HepG2 (cell line): ENCODE measurements around the gene DOCK3. TPM values are rescaled to one million over a fixed set of nuclear protein-coding genes. Genes with fewer than 3 reads are reported as not detected.
A peak's percentile ranks its signal among the peaks of the same experiment; 100 is the strongest.

Experiments used
- AFF4 ChIP-seq: sonication (generic); formaldehyde crosslinking; IDR thresholded peaks from 2 replicates; pipeline ENCODE4 v1.4.0; 2020; ENCODE audit warnings: missing genetic modification reagents
- ARID4A ChIP-seq: sonication (generic); formaldehyde crosslinking; IDR thresholded peaks from 2 replicates; pipeline ENCODE4 v1.5.0; 2020; ENCODE audit warnings: mild to moderate bottlenecking, missing genetic modification reagents, borderline replicate concordance
- ERF ChIP-seq: IDR thresholded peaks from 2 replicates; pipeline ENCODE4 v1.6.1; 2018; ENCODE audit warnings: missing biosample characterization, missing genetic modification reagents
- GLI4 ChIP-seq: sonication (generic); formaldehyde crosslinking; IDR thresholded peaks from 2 replicates; pipeline ENCODE4 v1.5.1; 2020; ENCODE audit warnings: missing genetic modification reagents, mild to moderate bottlenecking, moderate library complexity, borderline replicate concordance
- MEIS2 ChIP-seq: sonication (generic); formaldehyde crosslinking; IDR thresholded peaks from 2 replicates; pipeline ENCODE4 v1.9.0; 2021; ENCODE audit warnings: mild to moderate bottlenecking, missing genetic modification reagents
- NFKB2 ChIP-seq: sonication (generic); formaldehyde crosslinking; IDR thresholded peaks from 2 replicates; pipeline ENCODE4 v1.4.0; 2020; ENCODE audit warnings: missing genetic modification reagents, borderline replicate concordance
- PCBP1 ChIP-seq: fragments of 200-400 bp; formaldehyde crosslinking; IDR thresholded peaks from 2 replicates; pipeline ENCODE4 v1.6.1; 2017; ENCODE audit warnings: mild to moderate bottlenecking, low read depth, low read length, borderline replicate concordance
- POLR2AphosphoS5 ChIP-seq: IDR thresholded peaks from 2 replicates; pipeline ENCODE4 v1.6.1; 2012; ENCODE audit warnings: low read depth, low read length
- RBM39 ChIP-seq: fragments of 200-400 bp; formaldehyde crosslinking; IDR thresholded peaks from one replicate; pipeline ENCODE4 v1.6.1; 2018; ENCODE audit warnings: antibody characterized with exemption, mild to moderate bottlenecking, low read depth, low read length; ENCODE audit not compliant: poor library complexity, severe bottlenecking
- SOX6 ChIP-seq, 2 experiments: fragments of 450-650 bp in 1 of 2; sonication (generic) in 1 of 2; formaldehyde crosslinking in 1 of 2; IDR thresholded peaks; 2 replicates each; pipeline versions ENCODE4 v1.4.0 to v1.6.1; 2017 to 2020; ENCODE audit warnings: antibody characterized with exemption in 1 of 2, mild to moderate bottlenecking in 1 of 2, missing genetic modification reagents in 1 of 2
- TIGD3 ChIP-seq: sonication (generic); formaldehyde crosslinking; IDR thresholded peaks from 2 replicates; pipeline ENCODE4 v1.5.1; 2020; ENCODE audit warnings: mild to moderate bottlenecking, missing genetic modification reagents, borderline replicate concordance
- ZBTB10 ChIP-seq: sonication (generic); formaldehyde crosslinking; IDR thresholded peaks from 2 replicates; pipeline ENCODE4 v1.4.0; 2020; ENCODE audit warnings: missing genetic modification reagents, borderline replicate concordance
- ZNF501 ChIP-seq: sonication (generic); formaldehyde crosslinking; IDR thresholded peaks from 2 replicates; pipeline ENCODE4 v1.5.1; 2020; ENCODE audit warnings: mild to moderate bottlenecking, moderate library complexity, missing genetic modification reagents
- ZNF615 ChIP-seq: sonication (generic); formaldehyde crosslinking; IDR thresholded peaks from 2 replicates; pipeline ENCODE4 v1.5.0; 2020; ENCODE audit warnings: mild to moderate bottlenecking, missing genetic modification reagents, borderline replicate concordance
- ZSCAN9 ChIP-seq: IDR thresholded peaks from 2 replicates; pipeline ENCODE4 v1.6.1; 2016; ENCODE audit warnings: borderline replicate concordance
- polyA plus RNA-seq, 8 experiments: library from polyadenylated mRNA; depleted of rRNA in 3 of 8; stranded (reverse) in 7 of 8; unstranded in 1 of 8; fragments of >200 nt; fragmentation: Illumina TruSeq in 4 of 8; extraction: Trizol in 4 of 8; gene quantifications; 2 replicates each; pipeline versions ENCODE4 v1.2.1 to v1.2.3, GENCODE V29; 2011 to 2016; ENCODE audit warnings: low read depth in 4 of 8, missing spikeins in 1 of 8, mixed read lengths in 1 of 8; ENCODE audit not compliant: insufficient read depth in 1 of 8
- total RNA-seq, 5 experiments: library from RNA; depleted of rRNA; stranded (reverse); fragments of >200 nt; fragmentation: Illumina TruSeq; extraction: Trizol; gene quantifications; 2 replicates each; pipeline ENCODE4 v1.2.3, GENCODE V29; 2016; ENCODE audit warnings: low read depth in 1 of 5

DOCK3 gene
- total and polyA plus RNA-seq, 2 of the 13 experiments (the other 11 are each of a cell fraction or from before 2014, with no cell fraction given): not detected

- TF ChIP-seq PCBP1 (peak; percentile 61; the same call in 1 of the 2 replicates), SOX6 (IDR thresholded peaks at IDR 0.05) (no peak), SOX6 (CRISPR knock-in tag; IDR thresholded peaks at IDR 0.05) (peak; percentile 71), MEIS2 (CRISPR knock-in tag) (peak; percentile 14; the same call in 1 of the 2 replicates), GLI4 (0 out of 2 replicates have a peak, but pooled peaks have one; percentile 52), ZNF615 (CRISPR knock-in tag) (no peak), RBM39 (peak; percentile 75), ZBTB10 (peak; percentile 85; the same call in 1 of the 2 replicates), TIGD3 (no peak), ARID4A (CRISPR knock-in tag) (peak; percentile 96), ERF (CRISPR knock-in tag) (peak; percentile 76), ZSCAN9 (0 out of 2 replicates have a peak, but pooled peaks have one; percentile 65), NFKB2 (peak; percentile 61; the same call in 1 of the 2 replicates), POLR2AphosphoS5 (peak; percentile 86), AFF4 (0 out of 2 replicates have a peak, but pooled peaks have one; percentile 53), ZNF501 (peak; percentile 92)
These were observed 710.2 kb downstream of the DOCK3 start, which contains the start of gene MANF (continued) for GRCh38 chr3:51384726-51385473.
